Naive thymus-derived CD4-positive, alpha-beta T cell (primary cell): ENCODE measurements around the gene HSPB6. TPM values are rescaled to one million over a fixed set of nuclear protein-coding genes. Genes with fewer than 3 reads are reported as not detected.
"Not testable (repeated sequence)": the region's sequence is repeated elsewhere in the genome, so short reads cannot be mapped to it uniquely, and the experiment has no call there.

Experiments used
- ATAC-seq: fragments of 150-1000 bp; cut with Tn5 transposase; 2 replicates; pipeline ENCODE4 v1.10.0; 2021; ENCODE audit warnings: mild to moderate bottlenecking, moderate library complexity
- CTCF ChIA-PET: fragments of 350-600 bp; sonication (Branson Sonifier 250); formaldehyde crosslinking; loops from one replicate; lab custom pipeline; 2021; ENCODE audit warnings: antibody characterized with exemption; lab: Charles Lee
- POLR2A ChIA-PET: fragments of 350-600 bp; sonication (Branson Sonifier 250); formaldehyde crosslinking; loops from one replicate; lab custom pipeline; 2021; ENCODE audit warnings: antibody characterized with exemption, inconsistent platforms; lab: Charles Lee
- DNase-seq, 9 donors: peaks; one replicate each; pipeline versions ENCODE4 v3.0.0 to v3.0.0-alpha.2; 2020 to 2022; ENCODE audit warnings: mixed read lengths in 1 of 9
- H3K27ac ChIP-seq: one replicate; pipeline ENCODE4 v1.7.0; 2013; ENCODE audit warnings: mild to moderate bottlenecking, low read depth, low read length, moderate library complexity
- H3K27me3 ChIP-seq, 2 donors: one replicate each; pipeline ENCODE4 v1.7.0; 2013; ENCODE audit warnings: low read length in 2 of 2, mild to moderate bottlenecking in 2 of 2, moderate library complexity in 2 of 2; ENCODE audit not compliant: control insufficient read depth in 2 of 2, insufficient read depth in 2 of 2
- H3K36me3 ChIP-seq, 3 experiments: 1 replicate in 2 of 3; 2 replicates in 1 of 3; pipeline ENCODE4 v1.7.0; 2013; ENCODE audit warnings: low read length in 3 of 3, mild to moderate bottlenecking in 3 of 3, moderate library complexity in 1 of 3; ENCODE audit not compliant: insufficient read depth in 3 of 3, control insufficient read depth in 2 of 3
- H3K4me1 ChIP-seq, 2 donors: one replicate each; pipeline ENCODE4 v1.7.0; 2013; ENCODE audit warnings: low read length in 2 of 2, mild to moderate bottlenecking in 2 of 2, moderate library complexity in 1 of 2; ENCODE audit not compliant: control insufficient read depth in 2 of 2, insufficient read depth in 2 of 2
- H3K4me3 ChIP-seq: 2 replicates; pipeline ENCODE4 v1.7.0; 2013; ENCODE audit warnings: mild to moderate bottlenecking, low read length
- H3K9me3 ChIP-seq, 3 experiments: 1 replicate in 2 of 3; 2 replicates in 1 of 3; pipeline ENCODE4 v1.7.0; 2013; ENCODE audit warnings: low read length in 3 of 3; ENCODE audit not compliant: control insufficient read depth in 2 of 3
- H3K27ac Mint-ChIP-seq, 9 donors: one replicate each; pipeline ENCODE4 v1.8.0; 2020 to 2022; ENCODE audit warnings: mixed read lengths in 9 of 9, mild to moderate bottlenecking in 8 of 9, moderate library complexity in 5 of 9, inconsistent platforms in 2 of 9
- H3K27me3 Mint-ChIP-seq, 5 donors: one replicate each; pipeline ENCODE4 v1.8.0; 2021 to 2022; ENCODE audit warnings: mixed read lengths in 5 of 5, mild to moderate bottlenecking in 1 of 5
- H3K36me3 Mint-ChIP-seq, 5 donors: one replicate each; pipeline ENCODE4 v1.8.0; 2020 to 2022; ENCODE audit warnings: mixed read lengths in 5 of 5, mild to moderate bottlenecking in 3 of 5, inconsistent platforms in 1 of 5
- H3K4me1 Mint-ChIP-seq, 7 donors: one replicate each; pipeline ENCODE4 v1.8.0; 2020 to 2022; ENCODE audit warnings: mixed read lengths in 7 of 7, mild to moderate bottlenecking in 3 of 7, inconsistent platforms in 1 of 7
- H3K4me3 Mint-ChIP-seq, 10 donors: one replicate each; pipeline ENCODE4 v1.8.0; 2020 to 2022; ENCODE audit warnings: mild to moderate bottlenecking in 10 of 10, mixed read lengths in 10 of 10, moderate library complexity in 6 of 10, inconsistent platforms in 2 of 10
- H3K9me3 Mint-ChIP-seq, 11 donors: one replicate each; pipeline ENCODE4 v1.8.0; 2020 to 2022; ENCODE audit warnings: mixed read lengths in 11 of 11, mild to moderate bottlenecking in 4 of 11, inconsistent platforms in 1 of 11, moderate library complexity in 1 of 11
- intact Hi-C, 2 donors: fragments of 100-400 bp; cut with micrococcal nuclease; formaldehyde crosslinking; loops; one replicate each; pipeline ENCODE4 v1.15.1; 2023
- polyA plus RNA-seq, 2 donors: library from polyadenylated mRNA; unstranded; fragments of 300-500 nt; fragmentation: Illumina TruSeq; gene quantifications; one replicate each; pipeline ENCODE4 v1.2.3, GENCODE V29; 2021
- total RNA-seq, 6 experiments: library from RNA in 5 of 6; stranded (reverse) in 5 of 6; gene quantifications; 1 replicate in 5 of 6; 2 replicates in 1 of 6; pipeline ENCODE4 v1.2.3 and lab custom pipeline; 2021 to 2026

HSPB6 gene
- total and polyA plus RNA-seq, 7 experiments from 2014 or later = 0.22 TPM; not detected in 6

GRCh38 chr19:35775298-35776101 is 18.7 kb upstream of the HSPB6 start, which contains the start of gene ARHGAP33:
Gene ARHGAP33, plus strand, starts transcription at chr19:35775564. Its CDS starts 95 bp downstream, at chr19:35775659.
- H3K27ac ChIP-seq = peak within 1 kb of the TSS; percentile 61
- POLR2A ChIA-PET = no interaction called here
- intact Hi-C loops = loop anchor here (1.0 to 10.0 kb wide), 12 partner anchors 17 to 340 kb away; partner anchors contain the start of genes LIN37 (in 2 of the 2), PROSER3 (in 2 of the 2), THAP8 (in 2 of the 2) and WDR62 (in 2 of the 2)

GRCh38 chr19:35775046-35775297 is 18.1 kb upstream of the HSPB6 start:
- peaks cover 0 to 11% (median 0%) of the 10 kb centered on the region in 5 donors for H3K36me3 Mint-ChIP-seq
- peaks cover 0 to 6% of the 10 kb centered on the region in 2 donors for H3K4me1 ChIP-seq
- H3K9me3 ChIP-seq = no peaks in the 10 kb centered on the region
- H3K27me3 ChIP-seq = no peaks in the 10 kb centered on the region
- H3K27ac ChIP-seq = no peak overlapping the region
- peak overlapping the region; percentile 56 for H3K4me3 ChIP-seq
- H3K27me3 Mint-ChIP-seq = no peaks in the 10 kb centered on the region
- peaks cover 0 to 2% (median 0%) of the 10 kb centered on the region in 11 donors for H3K9me3 Mint-ChIP-seq
- H3K27ac Mint-ChIP-seq = peak overlapping the region in 5 of 9 donors; percentile 34 to 88 (median 84)
- POLR2A ChIA-PET = no interaction called here
- no peak for DNase-seq
- H3K4me3 Mint-ChIP-seq = peak overlapping the region; percentile 77 to 89 (median 85)
- CTCF ChIA-PET = no interaction called here
- H3K36me3 ChIP-seq = peaks cover 0 to 8% (median 0%) of the 10 kb centered on the region in 3 experiments
- intact Hi-C loops = loop anchor here (1.0 to 10.0 kb wide), 12 partner anchors 17 to 340 kb away; partner anchors contain the start of genes LIN37 (in 2 of the 2), PROSER3 (in 2 of the 2), THAP8 (in 2 of the 2) and WDR62 (in 2 of the 2)
- ATAC-seq = no peak
- peaks cover 11 to 28% (median 18%) of the 10 kb centered on the region in 7 donors for H3K4me1 Mint-ChIP-seq

More at GRCh38 chr19:35775298-35776101, 18.7 kb upstream of the HSPB6 start, which contains the start of gene ARHGAP33:
- ATAC-seq (peak; percentile 100), DNase-seq (peak; percentile 96 to 99 (median 98))
- Mint-ChIP-seq H3K27me3 (no peaks in the 10 kb centered on the region), H3K36me3 (peaks cover 0 to 11% (median 0%) of the 10 kb centered on the region in 5 donors), H3K27ac (peak within 1 kb of the TSS in 7 of 9 donors; percentile 12 to 88 (median 84)), H3K9me3 (peaks cover 0 to 2% (median 0%) of the 10 kb centered on the region in 11 donors), H3K4me1 (peaks cover 11 to 28% (median 18%) of the 10 kb centered on the region in 7 donors), H3K4me3 (peak within 1 kb of the TSS; percentile 77 to 94 (median 86))
- Histone ChIP-seq H3K4me1 (peaks cover 0 to 6% of the 10 kb centered on the region in 2 donors), H3K36me3 (peaks cover 0 to 8% (median 0%) of the 10 kb centered on the region in 3 experiments), H3K27me3 (no peaks in the 10 kb centered on the region), H3K9me3 (no peaks in the 10 kb centered on the region), H3K4me3 (peak within 1 kb of the TSS; percentile 56)
- CTCF ChIA-PET = no interaction called here

DNA sequence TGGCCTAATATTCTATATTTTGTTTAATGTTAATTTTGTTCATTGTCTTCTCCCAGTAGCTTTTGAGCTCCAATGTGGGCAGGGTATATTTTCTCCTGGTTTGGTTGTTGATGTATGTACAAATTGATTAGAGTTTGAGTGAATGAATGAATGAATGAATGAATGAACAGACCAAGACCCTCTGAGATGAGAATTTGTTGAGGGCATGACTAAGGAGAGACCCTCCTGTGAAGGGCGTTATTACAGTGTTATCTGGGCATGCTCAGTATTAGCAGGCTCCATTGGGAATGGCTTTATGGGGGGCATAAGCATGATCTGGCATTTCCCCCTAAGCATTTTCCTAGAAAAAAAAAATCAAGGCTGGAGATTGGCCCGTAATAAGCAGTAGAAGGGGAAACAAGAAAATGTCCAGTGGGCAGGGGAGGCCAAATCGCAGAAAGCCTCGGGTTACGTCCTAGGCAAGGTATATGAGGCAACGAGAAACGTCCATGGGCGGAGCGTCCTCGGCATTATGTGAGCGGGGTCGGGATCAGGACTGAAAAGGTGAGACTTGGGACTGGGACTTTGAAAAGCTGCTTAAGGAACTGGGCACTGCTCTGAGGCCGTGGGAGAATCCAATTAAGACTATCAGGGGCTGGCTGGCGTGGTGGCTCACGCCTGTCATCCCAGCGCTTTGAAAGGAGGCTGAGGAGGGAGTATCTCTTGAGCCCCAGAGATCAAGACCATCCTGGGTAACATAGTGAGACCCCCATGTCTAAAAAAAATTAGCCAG is 17.6 kb upstream of the HSPB6 start:
- H3K27ac Mint-ChIP-seq = peak overlapping the region in 3 of 9 donors; percentile 36 to 68 (median 65)
- H3K9me3 ChIP-seq = no peaks in the 10 kb centered on the region

GRCh38 chr19:35773020-35773806 is 16.4 kb upstream of the HSPB6 start:
- Histone ChIP-seq H3K36me3 (peaks cover 0 to 9% (median 0%) of the 10 kb centered on the region in 3 experiments), H3K4me1 (peaks cover 0 to 6% of the 10 kb centered on the region in 2 donors), H3K9me3 (no peaks in the 10 kb centered on the region), H3K27me3 (no peaks in the 10 kb centered on the region), H3K27ac (no peak overlapping the region), H3K4me3 (no peak overlapping the region)
- DNase-seq (no peak), ATAC-seq (no peak)
- POLR2A ChIA-PET = no interaction called here
- Mint-ChIP-seq H3K4me1 (peaks cover 11 to 23% (median 18%) of the 10 kb centered on the region in 7 donors), H3K36me3 (peaks cover 0 to 11% (median 4%) of the 10 kb centered on the region in 5 donors), H3K27ac (peak overlapping the region in 1 of 9 donors; percentile 46), H3K27me3 (no peaks in the 10 kb centered on the region), H3K9me3 (peaks cover 0 to 2% (median 0%) of the 10 kb centered on the region in 11 donors), H3K4me3 (peak overlapping the region in 3 of 10 donors; percentile 0 to 30 (median 8))
- CTCF ChIA-PET = interaction anchor here (0.7 kb wide), 1 partner anchor 285 kb away, joined by 3 read pairs; no protein-coding TSS in a partner anchor
- intact Hi-C loops = loop anchor here in 1 of 2 donors (10.0 kb wide), 1 partner anchor 282 kb away; the partner anchor contains the start of genes THAP8 and WDR62

More for the DNA sequence above, 17.6 kb upstream of the HSPB6 start:
- peaks cover 0 to 11% (median 0%) of the 10 kb centered on the region in 5 donors for H3K36me3 Mint-ChIP-seq
- H3K27me3 ChIP-seq = no peaks in the 10 kb centered on the region
- peak overlapping the region; percentile 77 to 89 (median 85) for H3K4me3 Mint-ChIP-seq
- H3K4me1 Mint-ChIP-seq = peaks cover 11 to 28% (median 18%) of the 10 kb centered on the region in 7 donors
- peaks cover 0 to 2% (median 0%) of the 10 kb centered on the region in 11 donors for H3K9me3 Mint-ChIP-seq
- ATAC-seq (no peak), DNase-seq (no peak)
- H3K4me3 ChIP-seq = peak overlapping the region; percentile 56
- CTCF ChIA-PET = no interaction called here
- intact Hi-C loops = loop anchor here (1.0 to 10.0 kb wide), 12 partner anchors 16 to 341 kb away; partner anchors contain the start of genes LIN37 (in 2 of the 2), PROSER3 (in 2 of the 2), THAP8 (in 2 of the 2) and WDR62 (in 2 of the 2)
- peaks cover 0 to 6% of the 10 kb centered on the region in 2 donors for H3K4me1 ChIP-seq
- POLR2A ChIA-PET = interaction anchor here (0.8 kb wide), 1 partner anchor 29 kb away, joined by 3 read pairs; the partner anchor contains the start of genes PSENEN and U2AF1L4
- no peaks in the 10 kb centered on the region for H3K27me3 Mint-ChIP-seq
- peaks cover 0 to 3% (median 0%) of the 10 kb centered on the region in 3 experiments for H3K36me3 ChIP-seq
- H3K27ac ChIP-seq = no peak overlapping the region

GRCh38 chr19:35772362-35772761 is 15.5 kb upstream of the HSPB6 start:
- intact Hi-C loops = loop anchor here in 1 of 2 donors (10.0 kb wide), 1 partner anchor 282 kb away; the partner anchor contains the start of genes THAP8 and WDR62
- H3K27me3 Mint-ChIP-seq, H3K27ac Mint-ChIP-seq, H3K27ac ChIP-seq, H3K4me1 ChIP-seq, H3K9me3 Mint-ChIP-seq, ATAC-seq, DNase-seq, H3K9me3 ChIP-seq, H3K4me3 Mint-ChIP-seq, H3K27me3 ChIP-seq, CTCF ChIA-PET, H3K4me3 ChIP-seq: not testable (repeated sequence)
- peaks cover 0 to 18% (median 0%) of the 10 kb centered on the region in 3 experiments for H3K36me3 ChIP-seq
- Mint-ChIP-seq H3K4me1 (peaks cover 11 to 23% (median 18%) of the 10 kb centered on the region in 7 donors), H3K36me3 (peaks cover 0 to 11% (median 4%) of the 10 kb centered on the region in 5 donors)
- POLR2A ChIA-PET = interaction anchor here (0.6 kb wide), 1 partner anchor 122 kb away, joined by 3 read pairs; no protein-coding TSS in a partner anchor
